ENCODE results near the gene MAN1A1. TPM values are rescaled to one million over a fixed set of nuclear protein-coding genes. Genes with fewer than 3 reads are reported as not detected.
"Not testable (repeated sequence)": the region's sequence is repeated elsewhere in the genome, so short reads cannot be mapped to it uniquely, and the experiment has no call there.

The MAN1A1 gene
- total RNA-seq, 2 donors from 2014 or later, result 27.5 to 34.2 TPM

- H3K27ac Mint-ChIP-seq, result no peak overlapping the region
- no peaks in the 10 kb centered on the region for H3K9me3 Mint-ChIP-seq
- H3K4me3 Mint-ChIP-seq, result no peak overlapping the region
- ATAC-seq (no peak), DNase-seq (ENCODE audit: low spot score) (no peak)
- no peaks in the 10 kb centered on the region for H3K27me3 Mint-ChIP-seq
- peaks cover 0 to 9% of the 10 kb centered on the region in 2 donors for H3K4me1 Mint-ChIP-seq (ENCODE audit: low read depth in 2 of 2)
- no peaks in the 10 kb centered on the region for H3K36me3 Mint-ChIP-seq
These were observed 177.5 kb downstream of the MAN1A1 start for GRCh38 chr6:119171864-119172588.

DNA sequence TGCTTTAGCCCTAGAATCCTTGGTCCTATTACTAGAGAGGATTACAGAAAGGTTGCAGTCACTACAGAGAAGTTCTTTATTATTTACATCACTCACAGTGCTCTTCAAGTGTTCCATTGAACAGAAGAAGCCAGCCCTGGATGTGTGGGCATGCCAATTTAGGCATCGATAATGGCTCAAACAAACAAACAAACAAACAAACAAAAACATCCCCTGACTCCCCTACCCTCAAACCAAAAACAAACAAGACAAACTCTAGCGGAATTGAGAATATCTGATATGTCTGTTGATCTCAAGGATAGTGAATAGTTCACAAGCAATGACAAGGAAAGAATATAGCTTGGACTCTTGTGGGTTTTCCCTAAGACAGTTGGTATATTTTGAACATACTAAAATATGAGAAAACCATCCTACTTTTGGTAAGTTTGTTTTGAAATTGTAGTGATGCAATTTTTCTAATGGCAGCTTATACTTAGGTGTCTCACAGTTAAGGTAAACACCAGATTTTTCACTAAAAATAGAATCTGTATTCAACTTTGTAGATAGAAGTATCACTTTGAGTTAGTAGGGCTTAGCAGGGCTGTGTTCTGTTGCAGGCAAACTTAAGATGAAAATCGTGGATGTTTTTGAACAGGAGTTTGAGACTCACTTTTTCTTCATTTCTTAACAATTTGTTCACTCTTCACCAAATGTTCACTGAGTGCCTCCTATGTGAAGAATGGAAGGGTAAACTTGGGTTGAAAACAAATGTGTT lies 178.3 kb downstream of the MAN1A1 start:
- Mint-ChIP-seq H3K36me3 (peaks cover 6% of the 10 kb centered on the region), H3K27me3 (peaks cover 6% of the 10 kb centered on the region in 2 donors), H3K9me3 (no peaks in the 10 kb centered on the region), H3K27ac (no peak overlapping the region), H3K4me3 (no peak overlapping the region), H3K4me1 (ENCODE audit: low read depth in 2 of 2) (peaks cover 4 to 14% of the 10 kb centered on the region in 2 donors)
- ATAC-seq (no peak), DNase-seq (ENCODE audit: low spot score) (no peak)

DNA sequence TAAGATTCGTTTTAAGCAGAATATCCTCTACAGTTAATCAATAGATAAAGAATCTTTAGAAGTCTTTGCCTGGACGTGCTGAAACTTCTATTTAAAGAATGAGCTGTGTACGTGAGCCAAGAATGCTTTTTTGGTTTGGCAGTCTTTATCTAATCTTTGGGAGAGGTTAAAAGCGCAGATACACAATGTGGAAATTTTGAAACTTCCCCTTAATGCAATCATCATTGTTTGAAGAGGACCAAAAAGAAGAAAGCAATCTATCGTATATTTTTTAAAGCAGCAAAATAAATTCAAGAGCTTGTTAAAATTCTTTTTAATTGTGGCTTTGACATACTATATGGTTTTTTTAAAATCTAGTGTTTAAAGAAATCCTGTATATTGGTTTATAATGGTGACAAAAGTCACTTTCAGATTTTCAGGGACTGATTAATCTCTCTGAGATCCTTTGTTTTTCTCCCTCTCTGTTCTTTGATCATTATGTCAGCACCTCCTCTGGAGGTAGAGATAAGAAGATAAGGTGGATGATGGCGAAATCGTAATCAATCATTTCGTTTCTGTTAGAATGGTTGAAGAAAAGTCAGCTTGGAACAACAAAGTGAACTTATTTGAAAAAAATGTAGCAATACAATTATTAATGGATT lies 179.0 kb downstream of the MAN1A1 start:
- Mint-ChIP-seq H3K36me3 (peaks cover 6% of the 10 kb centered on the region), H3K4me3 (no peak overlapping the region), H3K9me3 (no peaks in the 10 kb centered on the region), H3K4me1 (ENCODE audit: low read depth in 2 of 2) (peaks cover 5 to 15% of the 10 kb centered on the region in 2 donors), H3K27me3 (peaks cover 7 to 9% of the 10 kb centered on the region in 2 donors), H3K27ac (no peak overlapping the region)
- ATAC-seq (no peak), DNase-seq (ENCODE audit: low spot score) (no peak)

DNA sequence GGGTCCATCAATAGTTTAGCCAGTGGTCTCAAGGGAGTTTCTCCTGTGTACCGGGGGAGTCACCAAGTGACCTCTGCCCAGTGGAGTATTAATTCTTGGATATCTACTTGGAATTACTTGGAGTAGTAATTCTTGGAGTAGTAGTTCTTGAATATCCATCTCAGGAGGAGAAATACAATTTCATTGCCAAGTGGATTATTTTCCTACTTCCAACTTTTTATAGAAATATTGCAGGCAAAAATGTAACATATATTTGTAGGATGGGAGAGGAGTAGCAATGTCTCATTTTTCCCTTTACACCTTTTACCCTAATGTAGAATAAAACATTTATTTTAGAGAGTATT lies 179.5 kb downstream of the MAN1A1 start:
- peaks cover 5 to 15% of the 10 kb centered on the region in 2 donors for H3K4me1 Mint-ChIP-seq (ENCODE audit: low read depth in 2 of 2)
- ATAC-seq (no peak), DNase-seq (ENCODE audit: low spot score) (no peak)

GRCh38 chr6:119169355-119169754 lies 180.2 kb downstream of the MAN1A1 start:
- not testable (repeated sequence) for DNase-seq (ENCODE audit: low spot score); H3K27me3 Mint-ChIP-seq; H3K9me3 Mint-ChIP-seq; H3K4me3 Mint-ChIP-seq; H3K36me3 Mint-ChIP-seq; ATAC-seq; H3K27ac Mint-ChIP-seq
- peaks cover 5 to 15% of the 10 kb centered on the region in 2 donors for H3K4me1 Mint-ChIP-seq (ENCODE audit: low read depth in 2 of 2)

More for the DNA sequence above, 179.5 kb downstream of the MAN1A1 start:
- Mint-ChIP-seq H3K27me3 (peaks cover 8 to 9% of the 10 kb centered on the region in 2 donors), H3K4me3 (no peak overlapping the region), H3K9me3 (no peaks in the 10 kb centered on the region), H3K36me3 (peaks cover 6% of the 10 kb centered on the region), H3K27ac (no peak overlapping the region)

DNA sequence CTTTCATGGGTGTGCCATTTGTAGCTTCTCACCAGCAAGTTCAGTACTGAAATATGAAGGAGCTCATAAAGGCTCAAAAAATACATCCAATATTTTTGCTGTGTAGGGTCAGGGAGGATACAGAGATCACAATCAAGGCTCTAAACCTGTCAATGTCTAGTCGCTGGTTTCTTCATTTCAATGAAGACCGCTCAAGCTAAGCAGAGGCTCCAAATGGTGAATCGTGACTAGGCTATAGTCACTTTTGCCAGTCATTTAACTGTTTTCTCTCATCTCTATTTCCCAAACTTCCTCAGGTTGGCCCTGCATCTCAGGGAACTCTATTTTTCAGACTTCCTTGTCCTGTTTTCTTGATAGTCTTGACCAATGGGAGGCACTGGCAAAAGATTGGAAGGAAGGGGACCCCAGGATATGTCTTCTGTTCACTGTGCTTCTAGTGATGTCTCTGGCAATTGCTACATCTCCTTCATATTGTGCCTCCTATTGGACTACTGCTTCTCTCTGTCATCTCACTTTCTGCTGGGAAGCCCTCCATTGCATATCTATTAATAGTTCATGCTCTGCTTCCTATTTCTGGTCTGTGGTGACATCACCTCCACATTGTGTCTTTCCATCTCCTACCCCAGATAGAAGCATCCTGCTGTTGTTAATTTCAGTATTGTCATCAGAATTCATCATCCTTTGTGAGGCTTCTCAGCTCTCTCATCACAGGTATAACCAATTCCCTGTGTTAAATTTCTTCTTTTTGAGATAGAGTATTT lies 183.4 kb downstream of the MAN1A1 start:
- Mint-ChIP-seq H3K9me3 (no peaks in the 10 kb centered on the region), H3K27ac (no peak overlapping the region), H3K4me1 (ENCODE audit: low read depth in 2 of 2) (peaks cover 5 to 6% of the 10 kb centered on the region in 2 donors), H3K4me3 (no peak overlapping the region), H3K36me3 (peaks cover 6% of the 10 kb centered on the region), H3K27me3 (peaks cover 9 to 13% of the 10 kb centered on the region in 2 donors)
- DNase-seq (ENCODE audit: low spot score) (no peak), ATAC-seq (no peak)

- no peak for ATAC-seq
- Mint-ChIP-seq H3K9me3 (no peaks in the 10 kb centered on the region), H3K4me1 (ENCODE audit: low read depth in 2 of 2) (peaks cover 5 to 6% of the 10 kb centered on the region in 2 donors), H3K27me3 (peaks cover 9 to 13% of the 10 kb centered on the region in 2 donors), H3K27ac (no peak overlapping the region), H3K36me3 (peaks cover 6% of the 10 kb centered on the region), H3K4me3 (no peak overlapping the region)
- DNase-seq (ENCODE audit: low spot score), result no peak
These were observed 186.6 kb downstream of the MAN1A1 start for GRCh38 chr6:119163006-119163405.

DNA sequence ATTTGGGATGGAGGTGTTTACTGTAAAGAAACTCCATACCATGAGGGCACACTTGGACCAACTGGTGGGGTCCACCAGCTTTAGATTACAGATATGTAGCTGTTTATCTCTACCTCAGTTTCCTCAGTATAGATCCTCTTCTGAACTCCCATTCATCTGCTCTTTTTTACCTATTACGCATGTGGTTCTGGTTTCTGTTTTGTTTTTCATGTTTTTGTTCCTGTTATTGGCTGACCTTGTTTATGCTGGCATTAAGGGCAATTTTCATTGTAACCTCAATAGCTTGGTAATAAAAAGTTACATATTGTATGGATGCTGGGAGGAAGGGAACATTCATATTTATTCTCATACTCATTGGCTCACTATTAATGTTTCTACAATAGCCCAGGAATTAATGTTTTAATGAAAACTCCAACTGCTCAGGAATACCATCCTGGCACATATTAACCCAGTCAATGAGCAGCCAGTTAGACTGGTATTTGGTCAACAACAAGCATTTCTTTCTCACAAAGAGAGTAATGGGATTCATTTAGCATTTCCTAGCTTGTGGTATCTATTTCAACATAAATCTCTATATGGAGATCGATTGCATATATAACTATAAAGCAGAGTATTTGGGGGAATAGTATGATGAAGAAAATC lies 187.3 kb downstream of the MAN1A1 start:
- ATAC-seq (no peak), DNase-seq (ENCODE audit: low spot score) (no peak)
- Mint-ChIP-seq H3K36me3 (peaks cover 6% of the 10 kb centered on the region), H3K4me1 (ENCODE audit: low read depth in 2 of 2) (peaks cover 5 to 6% of the 10 kb centered on the region in 2 donors), H3K4me3 (no peak overlapping the region), H3K27ac (no peak overlapping the region), H3K9me3 (no peaks in the 10 kb centered on the region), H3K27me3 (peaks cover 9 to 13% of the 10 kb centered on the region in 2 donors)

- H3K4me3 Mint-ChIP-seq, result no peak overlapping the region
- DNase-seq (ENCODE audit: low spot score) (no peak), ATAC-seq (no peak)
- peaks cover under 1% of the 10 kb centered on the region for H3K36me3 Mint-ChIP-seq
- no peaks in the 10 kb centered on the region for H3K9me3 Mint-ChIP-seq
- no peak overlapping the region for H3K27ac Mint-ChIP-seq
- H3K4me1 Mint-ChIP-seq (ENCODE audit: low read depth in 2 of 2), result peaks cover 3% of the 10 kb centered on the region in 2 donors
- peaks cover 4 to 9% of the 10 kb centered on the region in 2 donors for H3K27me3 Mint-ChIP-seq
These were observed 188.1 kb downstream of the MAN1A1 start for GRCh38 chr6:119161438-119161837.

GRCh38 chr6:119160911-119161310 lies 188.7 kb downstream of the MAN1A1 start:
- Mint-ChIP-seq H3K36me3 (no peaks in the 10 kb centered on the region), H3K27me3 (peaks cover 0 to 8% of the 10 kb centered on the region in 2 donors), H3K27ac (no peak overlapping the region), H3K4me3 (no peak overlapping the region), H3K9me3 (no peaks in the 10 kb centered on the region), H3K4me1 (ENCODE audit: low read depth in 2 of 2) (no peaks in the 10 kb centered on the region)
- ATAC-seq, result no peak
- no peak for DNase-seq (ENCODE audit: low spot score)

- no peak for ATAC-seq
These were observed 191.3 kb downstream of the MAN1A1 start for GRCh38 chr6:119158057-119158848.

GRCh38 chr6:119157506-119157815 lies 192.1 kb downstream of the MAN1A1 start:
- DNase-seq (ENCODE audit: low spot score) (no peak), ATAC-seq (no peak)
- Mint-ChIP-seq H3K27ac (no peak overlapping the region), H3K4me1 (ENCODE audit: low read depth in 2 of 2) (no peaks in the 10 kb centered on the region), H3K27me3 (peaks cover 1 to 9% of the 10 kb centered on the region in 2 donors), H3K4me3 (no peak overlapping the region), H3K9me3 (no peaks in the 10 kb centered on the region), H3K36me3 (no peaks in the 10 kb centered on the region)

More at GRCh38 chr6:119158057-119158848, 191.3 kb downstream of the MAN1A1 start:
- no peak for DNase-seq (ENCODE audit: low spot score)
- H3K4me3 Mint-ChIP-seq, result no peak overlapping the region
- no peak overlapping the region for H3K27ac Mint-ChIP-seq
- no peaks in the 10 kb centered on the region for H3K4me1 Mint-ChIP-seq (ENCODE audit: low read depth in 2 of 2)
- peaks cover 0 to 9% of the 10 kb centered on the region in 2 donors for H3K27me3 Mint-ChIP-seq
- no peaks in the 10 kb centered on the region for H3K36me3 Mint-ChIP-seq
- H3K9me3 Mint-ChIP-seq, result no peaks in the 10 kb centered on the region
